HepG2 (cell line): ENCODE results near the gene VTI1B. TPM values are rescaled to one million over a fixed set of nuclear protein-coding genes. Genes with fewer than 3 reads are reported as not detected.

Experiments used
- ATM ChIP-seq: fragments of 450-650 bp; IDR thresholded peaks from 2 replicates; pipeline ENCODE4 v1.7.1; 2017; ENCODE audit warnings: mild to moderate bottlenecking, borderline replicate concordance
- CEBPB ChIP-seq: IDR thresholded peaks from 2 replicates; pipeline ENCODE4 v1.6.1; 2011; ENCODE audit warnings: low read depth, low read length, improper control_type of control experiment, borderline replicate concordance
- CREM ChIP-seq, 2 experiments: sonication (generic) in 1 of 2; formaldehyde crosslinking in 1 of 2; IDR thresholded peaks; 2 replicates each; pipeline versions ENCODE4 v1.4.0 to v1.6.1; 2016 to 2020; ENCODE audit warnings: antibody characterized with exemption in 1 of 2, mild to moderate bottlenecking in 1 of 2, missing genetic modification reagents in 1 of 2
- CSRNP2 ChIP-seq: sonication (generic); formaldehyde crosslinking; conservative IDR thresholded peaks from 2 replicates; pipeline ENCODE4 v1.8.0; 2022; ENCODE audit warnings: low read depth, missing genetic modification reagents
- ELK4 ChIP-seq: sonication (generic); formaldehyde crosslinking; IDR thresholded peaks from 2 replicates; pipeline ENCODE4 v1.9.0; 2021; ENCODE audit warnings: missing genetic modification reagents, borderline replicate concordance
- FOXA3 ChIP-seq: IDR thresholded peaks from 2 replicates; pipeline ENCODE4 v1.6.1; 2016; ENCODE audit warnings: missing genetic modification reagents, missing compliant biosample characterization
- GATA4 ChIP-seq: sonication (generic); IDR thresholded peaks from 2 replicates; pipeline ENCODE4 v1.6.1; 2016; ENCODE audit warnings: antibody characterized with exemption, low read depth, borderline replicate concordance
- MBD4 ChIP-seq: IDR thresholded peaks from 2 replicates; pipeline ENCODE4 v1.6.1; 2012; ENCODE audit warnings: low read length, inconsistent platforms, borderline replicate concordance
- MTF2 ChIP-seq: sonication (generic); formaldehyde crosslinking; IDR thresholded peaks from 2 replicates; pipeline ENCODE4 v1.5.0; 2020; ENCODE audit warnings: missing genetic modification reagents, borderline replicate concordance
- NFYB ChIP-seq: sonication (generic); formaldehyde crosslinking; IDR thresholded peaks from 2 replicates; pipeline ENCODE4 v1.4.0; 2020; ENCODE audit warnings: missing genetic modification reagents
- RAD21 ChIP-seq: fragments of 450-650 bp; formaldehyde crosslinking; IDR thresholded peaks from 2 replicates; pipeline ENCODE4 v1.5.0; 2020; ENCODE audit warnings: mild to moderate bottlenecking
- SNAPC2 ChIP-seq: sonication (generic); formaldehyde crosslinking; IDR thresholded peaks from 2 replicates; pipeline ENCODE4 v1.8.1; 2022; ENCODE audit warnings: mild to moderate bottlenecking, missing genetic modification reagents
- SP140L ChIP-seq: sonication (generic); formaldehyde crosslinking; IDR thresholded peaks from 2 replicates; pipeline ENCODE4 v1.4.0; 2020; ENCODE audit warnings: missing genetic modification reagents, borderline replicate concordance
- TOE1 ChIP-seq: sonication (generic); formaldehyde crosslinking; IDR thresholded peaks from 2 replicates; pipeline ENCODE4 v1.4.0; 2020; ENCODE audit warnings: mild to moderate bottlenecking, missing genetic modification reagents
- ZBTB14 ChIP-seq: sonication (generic); formaldehyde crosslinking; IDR thresholded peaks from 2 replicates; pipeline ENCODE4 v1.4.0; 2020; ENCODE audit warnings: missing genetic modification reagents
- ZNF17 ChIP-seq: sonication (generic); formaldehyde crosslinking; IDR thresholded peaks from 2 replicates; pipeline ENCODE4 v1.5.0; 2020; ENCODE audit warnings: mild to moderate bottlenecking, missing genetic modification reagents
- ZNF572 ChIP-seq: sonication (generic); formaldehyde crosslinking; IDR thresholded peaks from 2 replicates; pipeline ENCODE4 v1.5.1; 2020; ENCODE audit warnings: mild to moderate bottlenecking, missing genetic modification reagents
- ZNF652 ChIP-seq: IDR thresholded peaks from 2 replicates; pipeline ENCODE4 v1.6.1; 2016; ENCODE audit warnings: low read depth, borderline replicate concordance
- ZNF740 ChIP-seq: sonication (generic); formaldehyde crosslinking; IDR thresholded peaks from 2 replicates; pipeline ENCODE4 v1.4.0; 2020; ENCODE audit warnings: missing genetic modification reagents
- ZNF747 ChIP-seq: sonication (generic); formaldehyde crosslinking; IDR thresholded peaks from 2 replicates; pipeline ENCODE4 v1.8.1; 2023; ENCODE audit warnings: missing genetic modification reagents, mild to moderate bottlenecking, borderline replicate concordance
- ZNF816 ChIP-seq: sonication (generic); formaldehyde crosslinking; IDR thresholded peaks from 2 replicates; pipeline ENCODE4 v1.8.0; 2022; ENCODE audit warnings: missing genetic modification reagents, mild to moderate bottlenecking, borderline replicate concordance
- polyA plus RNA-seq, 8 experiments: library from polyadenylated mRNA; depleted of rRNA in 3 of 8; stranded (reverse) in 7 of 8; unstranded in 1 of 8; fragments of >200 nt; fragmentation: Illumina TruSeq in 4 of 8; extraction: Trizol in 4 of 8; gene quantifications; 2 replicates each; pipeline versions ENCODE4 v1.2.1 to v1.2.3, GENCODE V29; 2011 to 2016; ENCODE audit warnings: low read depth in 4 of 8, missing spikeins in 1 of 8, mixed read lengths in 1 of 8; ENCODE audit not compliant: insufficient read depth in 1 of 8
- total RNA-seq, 5 experiments: library from RNA; depleted of rRNA; stranded (reverse); fragments of >200 nt; fragmentation: Illumina TruSeq; extraction: Trizol; gene quantifications; 2 replicates each; pipeline ENCODE4 v1.2.3, GENCODE V29; 2016; ENCODE audit warnings: low read depth in 1 of 5
- TF ChIP-seq, protein P1 (sequence below): sonication (generic); formaldehyde crosslinking; IDR thresholded peaks from 2 replicates; pipeline ENCODE4 v1.4.0; 2020; ENCODE audit warnings: missing genetic modification reagents, borderline replicate concordance

Gene VTI1B
- total and polyA plus RNA-seq, 2 of the 13 experiments (the other 11 are each of a cell fraction or from before 2014, with no cell fraction given), result 39.0 to 103 TPM

DNA sequence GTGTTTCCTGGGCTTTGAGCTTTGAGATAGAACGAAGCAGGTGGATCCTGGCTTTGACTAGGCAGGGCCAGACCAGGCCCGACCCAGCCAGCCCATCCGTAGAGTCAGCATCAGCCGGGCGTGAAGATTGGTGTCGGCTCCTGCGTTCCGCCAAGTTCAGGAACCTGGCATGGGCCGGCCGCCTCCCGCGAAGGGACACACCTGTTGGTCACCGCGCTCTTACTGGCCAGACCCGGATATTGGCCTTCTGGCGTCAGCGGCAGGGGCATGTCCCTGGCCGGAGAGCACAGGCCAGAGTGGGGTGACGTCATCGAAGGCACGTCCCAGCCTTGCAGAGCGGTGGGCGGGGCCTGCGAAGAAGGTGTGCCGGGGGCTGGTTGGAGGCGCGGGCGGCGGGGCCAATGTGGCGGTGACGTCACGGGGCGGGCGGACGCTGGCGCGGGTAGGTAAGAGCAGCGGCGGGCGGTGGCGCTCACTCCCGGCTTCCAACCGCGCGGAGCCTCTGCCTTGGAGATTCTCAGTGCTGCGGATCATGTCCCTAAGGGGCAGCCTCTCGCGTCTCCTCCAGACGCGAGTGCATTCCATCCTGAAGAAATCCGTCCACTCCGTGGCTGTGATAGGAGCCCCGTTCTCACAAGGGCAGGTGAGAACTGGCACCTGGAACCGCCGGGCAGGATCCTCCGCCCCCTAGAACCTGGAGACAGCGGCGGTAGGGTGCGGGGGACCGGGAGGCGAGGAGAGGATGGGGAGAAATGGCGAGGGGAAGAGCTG is 54.8 kb downstream of the VTI1B start, which contains the start of gene ARG2 (continued):
- TF ChIP-seq ZNF747 (CRISPR knock-in tag) (peak; percentile 75; the same call in 1 of the 2 replicates), ZBTB14 (CRISPR knock-in tag) (no peak), MTF2 (no peak), ZNF740 (CRISPR knock-in tag) (no peak), ZNF572 (CRISPR knock-in tag) (0 out of 2 replicates have a peak, but pooled peaks have one; percentile 50), ZNF17 (no peak), MBD4 (no peak), TOE1 (CRISPR knock-in tag) (no peak), ELK4 (CRISPR knock-in tag) (no peak), CREM (IDR thresholded peaks at IDR 0.05) (peak; percentile 89), CREM (CRISPR knock-in tag; IDR thresholded peaks at IDR 0.05) (peak; percentile 61; the same call in 1 of the 2 replicates), ZNF652 (CRISPR knock-in tag) (no peak), CSRNP2 (no peak), FOXA3 (peak; percentile 23; the same call in 1 of the 2 replicates), SP140L (CRISPR knock-in tag) (no peak), SNAPC2 (CRISPR knock-in tag) (no peak), RAD21 (CRISPR knock-in tag) (no peak), CEBPB (peak; percentile 40; the same call in 1 of the 2 replicates), ATM (no peak), NFYB (CRISPR knock-in tag) (peak; percentile 76), GATA4 (peak; percentile 22; the same call in 1 of the 2 replicates), ZNF816 (CRISPR knock-in tag) (0 out of 2 replicates have a peak, but pooled peaks have one; percentile 42)
- TF ChIP-seq, protein P1, sequence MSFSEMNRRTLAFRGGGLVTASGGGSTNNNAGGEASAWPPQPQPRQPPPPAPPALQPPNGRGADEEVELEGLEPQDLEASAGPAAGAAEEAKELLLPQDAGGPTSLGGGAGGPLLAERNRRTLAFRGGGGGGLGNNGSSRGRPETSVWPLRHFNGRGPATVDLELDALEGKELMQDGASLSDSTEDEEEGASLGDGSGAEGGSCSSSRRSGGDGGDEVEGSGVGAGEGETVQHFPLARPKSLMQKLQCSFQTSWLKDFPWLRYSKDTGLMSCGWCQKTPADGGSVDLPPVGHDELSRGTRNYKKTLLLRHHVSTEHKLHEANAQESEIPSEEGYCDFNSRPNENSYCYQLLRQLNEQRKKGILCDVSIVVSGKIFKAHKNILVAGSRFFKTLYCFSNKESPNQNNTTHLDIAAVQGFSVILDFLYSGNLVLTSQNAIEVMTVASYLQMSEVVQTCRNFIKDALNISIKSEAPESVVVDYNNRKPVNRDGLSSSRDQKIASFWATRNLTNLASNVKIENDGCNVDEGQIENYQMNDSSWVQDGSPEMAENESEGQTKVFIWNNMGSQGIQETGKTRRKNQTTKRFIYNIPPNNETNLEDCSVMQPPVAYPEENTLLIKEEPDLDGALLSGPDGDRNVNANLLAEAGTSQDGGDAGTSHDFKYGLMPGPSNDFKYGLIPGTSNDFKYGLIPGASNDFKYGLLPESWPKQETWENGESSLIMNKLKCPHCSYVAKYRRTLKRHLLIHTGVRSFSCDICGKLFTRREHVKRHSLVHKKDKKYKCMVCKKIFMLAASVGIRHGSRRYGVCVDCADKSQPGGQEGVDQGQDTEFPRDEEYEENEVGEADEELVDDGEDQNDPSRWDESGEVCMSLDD (CRISPR knock-in tag), result no peak
